Measurements from ENCODE around the gene WDR35. TPM values are rescaled to one million over a fixed set of nuclear protein-coding genes. Genes with fewer than 3 reads are reported as not detected.

WDR35 gene
- total RNA-seq, 1 experiment from 2014 or later: 15.5 TPM

DNA sequence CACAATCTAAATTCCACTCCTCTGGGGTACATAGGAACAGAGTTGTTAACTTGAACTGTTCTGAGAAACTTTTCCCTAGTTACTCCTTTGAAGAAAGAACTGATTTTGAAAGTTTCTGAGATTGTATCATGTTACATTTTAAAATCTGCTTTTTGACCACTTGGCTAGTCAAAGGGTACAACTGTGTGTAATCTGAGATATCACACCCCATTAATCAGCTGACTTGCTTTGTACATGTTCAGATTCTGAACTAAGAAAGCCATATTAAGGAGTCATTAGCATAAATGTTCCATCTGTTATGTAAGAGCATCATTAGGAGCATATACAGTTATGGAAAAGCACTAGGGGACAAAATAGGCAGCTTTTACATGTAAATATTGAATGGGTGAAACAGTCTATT, 3.8 kb upstream of the WDR35 start:
- Mint-ChIP-seq H3K36me3 (no peaks in the 10 kb centered on the region), H3K9me3 (no peaks in the 10 kb centered on the region), H3K27me3 (ENCODE audit: low read depth) (peaks cover 2% of the 10 kb centered on the region; the same call in 1 of the 2 replicates), H3K4me3 (no peak overlapping the region), H3K27ac (no peak overlapping the region), H3K4me1 (peaks cover 17% of the 10 kb centered on the region)
- TF ChIP-seq NR3C1 (CRISPR knock-in tag; conservative IDR thresholded peaks at IDR 0.05; ENCODE audit: low read depth) (no peak), PRRX2 (CRISPR knock-in tag; IDR thresholded peaks at IDR 0.05) (no peak), NR1H2 (CRISPR knock-in tag; IDR thresholded peaks at IDR 0.05) (no peak), ARID4B (CRISPR knock-in tag; IDR thresholded peaks at IDR 0.05; ENCODE audit: borderline replicate concordance) (no peak), CREB1 (CRISPR knock-in tag; IDR thresholded peaks at IDR 0.05) (no peak), MLX (CRISPR knock-in tag; IDR thresholded peaks at IDR 0.05) (no peak)
- TF ChIP-seq, protein P1, sequence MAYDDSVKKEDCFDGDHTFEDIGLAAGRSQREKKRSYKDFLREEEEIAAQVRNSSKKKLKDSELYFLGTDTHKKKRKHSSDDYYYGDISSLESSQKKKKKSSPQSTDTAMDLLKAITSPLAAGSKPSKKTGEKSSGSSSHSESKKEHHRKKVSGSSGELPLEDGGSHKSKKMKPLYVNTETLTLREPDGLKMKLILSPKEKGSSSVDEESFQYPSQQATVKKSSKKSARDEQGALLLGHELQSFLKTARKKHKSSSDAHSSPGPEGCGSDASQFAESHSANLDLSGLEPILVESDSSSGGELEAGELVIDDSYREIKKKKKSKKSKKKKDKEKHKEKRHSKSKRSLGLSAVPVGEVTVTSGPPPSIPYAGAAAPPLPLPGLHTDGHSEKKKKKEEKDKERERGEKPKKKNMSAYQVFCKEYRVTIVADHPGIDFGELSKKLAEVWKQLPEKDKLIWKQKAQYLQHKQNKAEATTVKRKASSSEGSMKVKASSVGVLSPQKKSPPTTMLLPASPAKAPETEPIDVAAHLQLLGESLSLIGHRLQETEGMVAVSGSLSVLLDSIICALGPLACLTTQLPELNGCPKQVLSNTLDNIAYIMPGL (CRISPR knock-in tag; IDR thresholded peaks at IDR 0.05): no peak
- TF ChIP-seq, protein P2, sequence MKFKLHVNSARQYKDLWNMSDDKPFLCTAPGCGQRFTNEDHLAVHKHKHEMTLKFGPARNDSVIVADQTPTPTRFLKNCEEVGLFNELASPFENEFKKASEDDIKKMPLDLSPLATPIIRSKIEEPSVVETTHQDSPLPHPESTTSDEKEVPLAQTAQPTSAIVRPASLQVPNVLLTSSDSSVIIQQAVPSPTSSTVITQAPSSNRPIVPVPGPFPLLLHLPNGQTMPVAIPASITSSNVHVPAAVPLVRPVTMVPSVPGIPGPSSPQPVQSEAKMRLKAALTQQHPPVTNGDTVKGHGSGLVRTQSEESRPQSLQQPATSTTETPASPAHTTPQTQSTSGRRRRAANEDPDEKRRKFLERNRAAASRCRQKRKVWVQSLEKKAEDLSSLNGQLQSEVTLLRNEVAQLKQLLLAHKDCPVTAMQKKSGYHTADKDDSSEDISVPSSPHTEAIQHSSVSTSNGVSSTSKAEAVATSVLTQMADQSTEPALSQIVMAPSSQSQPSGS (CRISPR knock-in tag; IDR thresholded peaks at IDR 0.05; ENCODE audit: borderline replicate concordance, low read depth): no peak
- CTCF ChIA-PET: no interaction called here
- POLR2A ChIA-PET: no interaction called here
- no peak for DNase-seq (ENCODE audit: low spot score)
- no peak for ATAC-seq

DNA sequence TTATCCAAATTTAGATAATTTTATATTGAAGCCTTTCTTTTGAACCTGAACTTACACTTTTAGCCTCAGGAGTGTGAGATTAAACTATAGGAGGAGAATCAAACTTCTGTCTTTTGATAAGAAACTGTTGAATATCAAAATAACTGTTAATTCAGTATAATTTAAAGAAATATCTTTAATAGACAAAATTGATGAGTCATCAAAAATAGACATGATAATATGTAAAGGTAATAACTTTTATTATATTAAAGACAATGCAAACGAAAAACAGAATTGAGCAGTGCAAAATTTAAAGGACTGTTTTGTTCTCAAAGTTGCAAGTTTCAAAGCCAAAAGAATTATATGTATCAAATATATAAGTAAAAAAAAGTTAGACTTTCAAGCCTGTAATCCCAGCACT, 2.0 kb upstream of the WDR35 start:
- Mint-ChIP-seq H3K4me1 (peaks cover 26% of the 10 kb centered on the region), H3K27ac (no peak overlapping the region), H3K36me3 (peaks cover 4% of the 10 kb centered on the region), H3K27me3 (ENCODE audit: low read depth) (peaks cover 2% of the 10 kb centered on the region; the same call in 1 of the 2 replicates), H3K4me3 (no peak overlapping the region), H3K9me3 (peaks cover 3% of the 10 kb centered on the region; the same call in 1 of the 2 replicates)
- DNase-seq (ENCODE audit: low spot score): no peak
- no peak for ATAC-seq
- ChIA-PET CTCF (interaction anchor here (0.9 kb wide), 1 partner anchor 36 kb away, joined by 3 read pairs; no protein-coding TSS in a partner anchor), POLR2A (no interaction called here)
- no peak for TF ChIP-seq SP1 (CRISPR knock-in tag; conservative IDR thresholded peaks at IDR 0.05)
- TF ChIP-seq FOXP4 (CRISPR knock-in tag; IDR thresholded peaks at IDR 0.05): no peak
- TF ChIP-seq, protein P1 (CRISPR knock-in tag; IDR thresholded peaks at IDR 0.05): no peak
- no peak for TF ChIP-seq HMGA2 (CRISPR knock-in tag; IDR thresholded peaks at IDR 0.05)
- no peak for TF ChIP-seq CREB1 (CRISPR knock-in tag; IDR thresholded peaks at IDR 0.05)
- TF ChIP-seq NFE2L1 (CRISPR knock-in tag; IDR thresholded peaks at IDR 0.05): no peak
- no peak for TF ChIP-seq EMX1 (CRISPR knock-in tag; IDR thresholded peaks at IDR 0.05)
- TF ChIP-seq, protein P3, sequence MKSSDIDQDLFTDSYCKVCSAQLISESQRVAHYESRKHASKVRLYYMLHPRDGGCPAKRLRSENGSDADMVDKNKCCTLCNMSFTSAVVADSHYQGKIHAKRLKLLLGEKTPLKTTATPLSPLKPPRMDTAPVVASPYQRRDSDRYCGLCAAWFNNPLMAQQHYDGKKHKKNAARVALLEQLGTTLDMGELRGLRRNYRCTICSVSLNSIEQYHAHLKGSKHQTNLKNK (CRISPR knock-in tag; IDR thresholded peaks at IDR 0.05): no peak
- no peak for TF ChIP-seq AR (CRISPR knock-in tag; IDR thresholded peaks at IDR 0.05)
- TF ChIP-seq RORB (CRISPR knock-in tag; IDR thresholded peaks at IDR 0.05): no peak
- TF ChIP-seq, protein P4, sequence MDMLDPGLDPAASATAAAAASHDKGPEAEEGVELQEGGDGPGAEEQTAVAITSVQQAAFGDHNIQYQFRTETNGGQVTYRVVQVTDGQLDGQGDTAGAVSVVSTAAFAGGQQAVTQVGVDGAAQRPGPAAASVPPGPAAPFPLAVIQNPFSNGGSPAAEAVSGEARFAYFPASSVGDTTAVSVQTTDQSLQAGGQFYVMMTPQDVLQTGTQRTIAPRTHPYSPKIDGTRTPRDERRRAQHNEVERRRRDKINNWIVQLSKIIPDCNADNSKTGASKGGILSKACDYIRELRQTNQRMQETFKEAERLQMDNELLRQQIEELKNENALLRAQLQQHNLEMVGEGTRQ (CRISPR knock-in tag; IDR thresholded peaks at IDR 0.05): no peak
- TF ChIP-seq SMAD4 (CRISPR knock-in tag; IDR thresholded peaks at IDR 0.05): no peak
